H9 (cell line): ENCODE data around the gene MARS1. TPM values are rescaled to one million over a fixed set of nuclear protein-coding genes. Genes with fewer than 3 reads are reported as not detected.

Experiments
- DNase-seq: peaks from one replicate; pipeline ENCODE4 v3.0.0-alpha.2; 2017
- H2AFZ ChIP-seq: one replicate; pipeline ENCODE4 v1.6.1; 2013; ENCODE audit warnings: mild to moderate bottlenecking, low read length, control low read depth, moderate library complexity
- H2AK5ac ChIP-seq: 2 replicates; pipeline ENCODE4 v1.6.1; 2013; ENCODE audit warnings: low read length, control low read depth, mixed read lengths; ENCODE audit not compliant: insufficient read length
- H2BK120ac ChIP-seq: one replicate; pipeline ENCODE4 v1.6.1; 2013; ENCODE audit warnings: low read depth, mild to moderate bottlenecking, low read length, control low read depth, inconsistent platforms; ENCODE audit not compliant: poor library complexity, severe bottlenecking
- H2BK12ac ChIP-seq: 2 replicates; pipeline ENCODE4 v1.6.1; 2013; ENCODE audit warnings: low read length, control low read depth, mixed read lengths, low read depth; ENCODE audit not compliant: insufficient read length
- H2BK15ac ChIP-seq: 2 replicates; pipeline ENCODE4 v1.6.1; 2013; ENCODE audit warnings: low read depth, low read length, control low read depth
- H2BK20ac ChIP-seq: one replicate; pipeline ENCODE4 v1.6.1; 2013; ENCODE audit warnings: low read depth, mild to moderate bottlenecking, low read length, control low read depth, inconsistent platforms; ENCODE audit not compliant: poor library complexity, severe bottlenecking
- H2BK5ac ChIP-seq: 2 replicates; pipeline ENCODE4 v1.6.1; 2013; ENCODE audit warnings: low read length, control low read depth, mixed read lengths; ENCODE audit not compliant: insufficient read length
- H3K14ac ChIP-seq: 2 replicates; pipeline ENCODE4 v1.6.1; 2013; ENCODE audit warnings: low read length, control low read depth; ENCODE audit not compliant: insufficient read depth
- H3K18ac ChIP-seq: 2 replicates; pipeline ENCODE4 v1.6.1; 2013; ENCODE audit warnings: low read depth, mild to moderate bottlenecking, mixed read lengths, low read length, control low read depth; ENCODE audit not compliant: insufficient read length
- H3K23ac ChIP-seq: 2 replicates; pipeline ENCODE4 v1.6.1; 2013; ENCODE audit warnings: low read length, control low read depth, mixed read lengths, low read depth; ENCODE audit not compliant: insufficient read length
- H3K23me2 ChIP-seq: 2 replicates; pipeline ENCODE4 v1.6.1; 2013; ENCODE audit warnings: low read depth, mild to moderate bottlenecking, mixed read lengths, low read length, control low read depth; ENCODE audit not compliant: insufficient read length, poor library complexity, severe bottlenecking
- H3K27ac ChIP-seq: 2 replicates; pipeline ENCODE4 v1.5.1; 2013; ENCODE audit warnings: low read length, control low read depth, mixed read lengths, low read depth; ENCODE audit not compliant: insufficient read length
- H3K27me3 ChIP-seq: 2 replicates; pipeline ENCODE4 v1.6.1; 2013; ENCODE audit warnings: low read length, control low read depth, inconsistent platforms; ENCODE audit not compliant: insufficient read depth
- H3K4ac ChIP-seq: 2 replicates; pipeline ENCODE4 v1.6.1; 2013; ENCODE audit warnings: low read depth, mild to moderate bottlenecking, control low read depth, inconsistent platforms, low read length, moderate library complexity
- H3K4me1 ChIP-seq: 2 replicates; pipeline ENCODE4 v1.6.1; 2013; ENCODE audit warnings: low read length, control low read depth, inconsistent platforms; ENCODE audit not compliant: insufficient read depth
- H3K4me2 ChIP-seq: 2 replicates; pipeline ENCODE4 v1.6.1; 2013; ENCODE audit warnings: low read length, control low read depth, mixed read lengths; ENCODE audit not compliant: insufficient read length, insufficient read depth
- H3K56ac ChIP-seq: 2 replicates; pipeline ENCODE4 v1.6.1; 2013; ENCODE audit warnings: low read depth, mild to moderate bottlenecking, mixed read lengths, low read length, control low read depth; ENCODE audit not compliant: insufficient read length
- H3K79me1 ChIP-seq: 2 replicates; pipeline ENCODE4 v1.6.1; 2013; ENCODE audit warnings: low read depth, mild to moderate bottlenecking, moderate library complexity, low read length, control low read depth, inconsistent platforms; ENCODE audit not compliant: insufficient read depth, poor library complexity, severe bottlenecking
- H3K79me2 ChIP-seq: 2 replicates; pipeline ENCODE4 v1.6.1; 2013; ENCODE audit warnings: low read length, control low read depth, inconsistent platforms; ENCODE audit not compliant: insufficient read depth
- H3K9ac ChIP-seq: 2 replicates; pipeline ENCODE4 v1.6.1; 2013; ENCODE audit warnings: low read length, control low read depth, mixed read lengths; ENCODE audit not compliant: insufficient read length; ENCODE audit errors: extremely low read depth
- H3K9me3 ChIP-seq: one replicate; pipeline ENCODE4 v1.6.1; 2013; ENCODE audit warnings: low read depth, low read length, inconsistent platforms; ENCODE audit not compliant: control insufficient read depth
- H3T11ph ChIP-seq: one replicate; pipeline ENCODE4 v1.6.1; 2013; ENCODE audit warnings: mild to moderate bottlenecking, low read length, control low read depth, inconsistent platforms
- H4K20me1 ChIP-seq: one replicate; pipeline ENCODE4 v1.6.1; 2013; ENCODE audit not compliant: control insufficient read depth, insufficient read length, insufficient read depth
- H4K5ac ChIP-seq: 2 replicates; pipeline ENCODE4 v1.6.1; 2013; ENCODE audit warnings: low read depth, mild to moderate bottlenecking, mixed read lengths, low read length, control low read depth; ENCODE audit not compliant: insufficient read length
- H4K8ac ChIP-seq: replicated peaks from 2 replicates; pipeline ENCODE4 v1.6.1; 2013; ENCODE audit warnings: low read length, control low read depth, mixed read lengths, low read depth; ENCODE audit not compliant: insufficient read length
- H4K91ac ChIP-seq: 2 replicates; pipeline ENCODE4 v1.6.1; 2013; ENCODE audit warnings: low read depth, mild to moderate bottlenecking, moderate library complexity, mixed read lengths, low read length, control low read depth; ENCODE audit not compliant: insufficient read length
- H3K27ac Mint-ChIP-seq, 3 experiments: 2 replicates in 2 of 3; 3 replicates in 1 of 3; pipeline ENCODE4 v1.8.0; 2020 to 2021; ENCODE audit warnings: mixed read lengths in 3 of 3, mild to moderate bottlenecking in 1 of 3, moderate library complexity in 1 of 3
- H3K27me3 Mint-ChIP-seq: 2 replicates; pipeline ENCODE4 v1.8.0; 2021; ENCODE audit warnings: low read depth, mild to moderate bottlenecking, moderate library complexity, mixed read lengths
- H3K36me3 Mint-ChIP-seq, 3 experiments: 2 replicates in 2 of 3; 3 replicates in 1 of 3; pipeline ENCODE4 v1.8.0; 2020 to 2021; ENCODE audit warnings: low read depth in 3 of 3, mixed read lengths in 3 of 3; ENCODE audit not compliant: insufficient read depth in 1 of 3
- H3K4me1 Mint-ChIP-seq, 2 experiments: 2 replicates each; pipeline ENCODE4 v1.8.0; 2020; ENCODE audit warnings: mixed read lengths in 2 of 2
- H3K4me3 Mint-ChIP-seq, 2 experiments: 2 replicates in 1 of 2; 3 replicates in 1 of 2; pipeline ENCODE4 v1.8.0; 2020 to 2021; ENCODE audit warnings: mild to moderate bottlenecking in 2 of 2, mixed read lengths in 2 of 2, moderate library complexity in 1 of 2
- H3K9me3 Mint-ChIP-seq, 2 experiments: 2 replicates in 1 of 2; 3 replicates in 1 of 2; pipeline ENCODE4 v1.8.0; 2020; ENCODE audit warnings: mild to moderate bottlenecking in 2 of 2, mixed read lengths in 2 of 2, moderate library complexity in 1 of 2
- CTCF ChIP-seq: fragments of 200-600 bp; sonication (generic); conservative IDR thresholded peaks from 3 replicates; pipeline ENCODE4 v1.8.0; 2021; ENCODE audit warnings: antibody characterized with exemption, mild to moderate bottlenecking
- whole genome bisulfite sequencing: extraction: QIAGEN DNeasy Blood & Tissue Kit; methylation state at CpG from one replicate; pipeline ENCODE4 v1.1.7; 2013; ENCODE audit warnings: missing lambda C conversion rate, low lambda C conversion rate, mixed read lengths; ENCODE audit not compliant: insufficient read length; ENCODE audit errors: extremely low coverage; 5-methylcytosine and 5-hydroxymethylcytosine counted together
- total RNA-seq: library from RNA; stranded (reverse); gene quantifications from 2 replicates; pipeline ENCODE4 v1.2.1, GENCODE V29; 2021

MARS1 gene
- total RNA-seq, 1 experiment from 2014 or later, result 368 TPM

GRCh38 chr12:57526477-57527126, 38.7 kb downstream of the MARS1 start:
- no peaks in the 10 kb centered on the region for H3K79me2 ChIP-seq
- no peak overlapping the region for H3K4me3 Mint-ChIP-seq
- no peaks in the 10 kb centered on the region; the same call in 1 of the 2 replicates for H3K27me3 Mint-ChIP-seq
- no peak overlapping the region for H3K9ac ChIP-seq
- H3T11ph ChIP-seq, result no peak overlapping the region
- no peaks in the 10 kb centered on the region for H3K27me3 ChIP-seq
- peaks cover 20 to 38% of the 10 kb centered on the region in 2 experiments for H3K4me1 Mint-ChIP-seq
- no peaks in the 10 kb centered on the region for H3K79me1 ChIP-seq
- no peaks in the 10 kb centered on the region for H3K9me3 Mint-ChIP-seq
- no peak for TF ChIP-seq CTCF
- H3K14ac ChIP-seq, result no peak overlapping the region
- H2BK12ac ChIP-seq, result no peak overlapping the region
- no peak overlapping the region for H2BK5ac ChIP-seq
- H3K4ac ChIP-seq, result no peak overlapping the region
- peaks cover under 1% of the 10 kb centered on the region; the same call in 1 of the 2 replicates for H3K4me1 ChIP-seq
- no peak overlapping the region for H2AFZ ChIP-seq
- H4K8ac ChIP-seq, result no peak overlapping the region
- H3K9me3 ChIP-seq, result no peaks in the 10 kb centered on the region
- H3K18ac ChIP-seq, result no peak overlapping the region
- no peak overlapping the region for H3K27ac ChIP-seq
- H3K27ac Mint-ChIP-seq, result no peak overlapping the region; a peak in 1 of 7 replicates
- H4K5ac ChIP-seq, result no peak overlapping the region
- H3K23ac ChIP-seq, result no peak overlapping the region
- no peak overlapping the region for H3K56ac ChIP-seq
- peaks cover 11% of the 10 kb centered on the region for H3K23me2 ChIP-seq
- H3K4me2 ChIP-seq, result no peak overlapping the region
- H2BK120ac ChIP-seq, result no peak overlapping the region
- H3K36me3 Mint-ChIP-seq, result peaks cover 19 to 59% (median 55%) of the 10 kb centered on the region in 3 experiments; a peak in 6 of 7 replicates
- H4K20me1 ChIP-seq, result no peaks in the 10 kb centered on the region
- no CpG with 5 or more reads among the region's 4 CpGs for whole genome bisulfite sequencing
- H4K91ac ChIP-seq, result no peak overlapping the region
- H2BK20ac ChIP-seq, result no peak overlapping the region
- no peak overlapping the region for H2BK15ac ChIP-seq
- H2AK5ac ChIP-seq, result no peak overlapping the region
- no peak for DNase-seq
